GM18517 (cell line): ENCODE measurements around the gene SIPA1L3.

Experiments used
- ATAC-seq: cut with Tn5 transposase; IDR thresholded peaks from one replicate; pipeline ENCODE4 v1.9.1; 2021; ENCODE audit warnings: mild to moderate bottlenecking, moderate library complexity; ENCODE audit not compliant: unreplicated experiment

SIPA1L3 gene

DNA sequence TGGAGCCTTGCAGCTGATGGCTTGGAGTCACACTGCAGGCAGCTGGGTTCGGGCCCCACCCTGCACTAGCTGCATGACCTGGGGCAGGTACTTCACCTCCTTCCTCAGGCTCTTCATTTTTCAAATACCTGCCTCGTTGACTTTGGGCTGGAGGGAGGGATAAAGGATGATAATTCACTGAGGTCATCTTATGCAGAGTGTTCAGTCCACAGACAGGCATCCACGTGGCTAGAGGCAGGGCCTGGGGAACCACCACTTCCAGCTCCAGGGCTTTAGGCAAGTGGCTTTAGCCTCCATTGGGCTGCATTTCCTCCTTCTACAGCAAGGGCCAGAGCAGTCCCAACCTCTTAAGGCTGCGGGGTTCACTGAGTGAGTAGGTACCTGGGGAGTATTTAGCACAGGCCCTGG is 84.8 kb downstream of the SIPA1L3 start:
- ATAC-seq, result no peak

DNA sequence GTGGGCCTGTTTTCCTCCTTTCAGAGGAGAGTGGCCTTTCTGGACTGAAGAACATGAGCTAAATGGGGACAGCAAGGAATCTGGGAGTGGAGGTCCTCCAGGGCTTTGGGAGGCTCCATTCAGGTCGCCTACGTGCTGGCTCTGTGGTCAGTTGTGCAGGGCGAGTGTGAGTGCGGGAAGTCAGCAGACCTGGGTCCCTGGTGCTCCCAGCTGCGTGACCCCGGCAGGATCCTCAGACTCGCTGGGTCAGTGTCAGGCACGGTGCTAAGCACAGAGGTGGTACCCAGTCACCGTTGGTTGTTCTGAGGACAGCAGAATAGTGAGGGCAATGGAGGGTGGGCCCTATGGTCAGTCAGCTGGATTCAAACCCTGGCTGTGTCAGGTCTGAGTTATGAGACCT is 85.8 kb downstream of the SIPA1L3 start:
- ATAC-seq, result no peak

DNA sequence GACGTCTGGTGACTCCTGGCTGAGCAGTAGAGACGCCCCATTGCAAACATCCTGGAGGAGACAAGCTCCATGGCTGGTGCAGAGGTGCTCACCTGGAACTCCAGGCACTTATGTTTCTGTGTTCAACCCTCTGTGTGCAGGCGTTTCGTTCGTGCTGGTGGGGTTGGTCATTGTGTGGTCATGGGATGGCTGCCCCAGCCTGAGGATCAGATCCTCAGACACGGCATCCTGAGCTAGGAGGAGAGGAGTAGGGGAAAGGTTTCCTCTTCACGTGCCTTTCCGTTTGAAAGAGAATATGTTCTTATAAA is 87.8 kb downstream of the SIPA1L3 start:
- ATAC-seq, result no peak

DNA sequence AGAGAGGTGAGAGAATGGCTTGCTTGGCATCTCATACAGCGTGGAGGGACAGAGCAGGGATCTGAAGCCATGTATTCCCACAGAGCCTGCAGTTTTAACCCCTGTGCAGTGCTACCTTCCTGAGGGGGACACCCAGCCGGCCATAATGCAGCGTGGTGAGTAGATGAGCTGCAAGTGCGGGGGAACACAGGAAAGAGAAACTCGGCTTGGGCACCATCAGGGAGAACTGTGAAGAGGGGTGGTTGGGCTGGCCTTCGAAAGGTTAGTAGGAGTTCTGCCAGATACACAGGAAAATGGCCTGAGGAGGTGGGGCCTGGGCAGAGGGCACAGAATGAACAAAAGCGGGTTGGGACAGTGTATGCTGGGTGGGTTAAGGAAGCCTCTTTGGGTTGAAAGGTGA is 88.3 kb downstream of the SIPA1L3 start:
- ATAC-seq, result no peak

DNA sequence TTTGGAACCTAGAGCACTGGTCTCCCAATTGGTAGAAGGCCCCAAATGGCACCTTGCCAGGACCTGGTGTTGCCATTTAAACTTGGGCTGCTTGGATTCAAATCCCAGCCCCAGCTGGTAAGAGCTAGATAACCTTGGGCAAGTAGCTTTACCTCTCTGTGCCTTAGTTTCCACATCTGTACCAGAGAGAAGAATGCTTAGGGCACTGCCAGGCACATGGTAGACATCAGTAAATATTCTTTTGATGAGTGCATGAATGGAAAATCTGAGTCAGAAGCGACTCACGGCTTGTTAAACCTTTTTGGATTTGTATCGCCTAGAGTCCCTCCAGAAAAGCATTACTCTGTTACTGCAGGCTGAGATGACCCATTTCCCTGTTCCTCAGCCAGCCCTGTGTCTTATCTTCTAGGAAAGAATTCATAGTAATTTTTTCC is 90.9 kb downstream of the SIPA1L3 start:
- ATAC-seq, result no peak

DNA sequence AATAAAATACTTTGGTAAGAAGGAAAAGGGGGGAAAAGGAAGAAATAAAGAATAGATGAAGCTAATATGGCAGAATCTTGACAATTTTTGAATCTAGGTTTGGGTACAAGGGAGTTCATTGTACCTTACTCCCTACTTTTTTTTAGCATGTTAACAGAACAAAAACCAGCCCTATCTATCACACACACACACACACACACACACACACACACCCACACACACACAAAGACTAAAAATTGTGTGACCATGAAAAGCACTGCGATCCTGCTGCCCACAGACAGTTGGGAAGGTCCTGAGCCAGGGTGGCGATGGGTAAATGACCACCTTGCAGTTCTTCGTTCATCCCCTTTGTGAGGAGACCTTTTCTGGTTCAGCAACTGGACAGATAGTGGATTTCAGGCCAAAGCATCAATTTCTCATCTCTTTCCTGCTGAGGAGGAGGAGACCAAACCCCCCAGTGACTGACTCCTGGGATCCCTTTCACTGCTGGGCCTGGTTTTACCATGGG is 91.8 kb downstream of the SIPA1L3 start:
- no peak for ATAC-seq

DNA sequence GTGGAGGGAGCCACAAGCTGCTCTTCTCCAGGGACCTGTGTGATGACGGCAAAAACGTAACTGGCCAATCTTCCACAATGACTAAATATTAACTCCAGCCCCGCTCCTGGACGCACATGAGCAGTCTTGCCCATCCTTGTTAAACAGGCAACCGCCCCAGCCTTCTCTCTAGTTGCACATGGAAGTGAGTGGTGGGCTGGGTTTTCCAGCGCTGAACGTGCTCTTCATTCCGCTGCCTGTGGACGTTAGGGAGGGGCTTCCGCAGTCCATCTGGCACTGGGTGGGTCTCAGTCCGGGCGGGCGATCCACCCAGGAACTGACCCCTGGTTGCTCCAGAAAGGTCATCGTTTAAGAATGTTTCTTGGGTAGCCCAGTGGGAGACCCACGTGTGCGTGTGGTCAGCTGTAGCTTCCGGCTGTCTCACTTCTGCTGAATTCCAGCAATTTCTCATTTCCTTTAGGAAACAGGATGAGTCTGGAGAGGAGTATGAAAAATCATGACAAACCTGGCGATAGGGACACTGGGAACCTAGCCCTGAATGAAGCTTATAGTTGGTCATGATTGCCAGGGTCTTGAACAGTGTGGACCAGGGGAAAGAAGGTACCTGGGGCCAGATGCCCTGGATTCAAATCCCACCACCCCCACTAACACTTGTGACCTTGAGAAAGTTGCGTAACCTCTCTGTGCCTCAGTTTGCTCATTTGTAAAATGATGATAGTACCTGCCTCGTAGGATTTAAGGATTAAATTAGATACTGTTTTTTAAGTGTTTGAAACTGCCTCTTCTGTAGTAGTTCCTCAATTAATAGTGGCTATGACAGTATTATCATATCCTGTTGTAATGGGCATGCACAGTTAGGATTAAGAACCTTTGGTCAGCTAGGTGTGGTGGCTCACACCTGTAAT is 92.6 kb downstream of the SIPA1L3 start:
- no peak for ATAC-seq

DNA sequence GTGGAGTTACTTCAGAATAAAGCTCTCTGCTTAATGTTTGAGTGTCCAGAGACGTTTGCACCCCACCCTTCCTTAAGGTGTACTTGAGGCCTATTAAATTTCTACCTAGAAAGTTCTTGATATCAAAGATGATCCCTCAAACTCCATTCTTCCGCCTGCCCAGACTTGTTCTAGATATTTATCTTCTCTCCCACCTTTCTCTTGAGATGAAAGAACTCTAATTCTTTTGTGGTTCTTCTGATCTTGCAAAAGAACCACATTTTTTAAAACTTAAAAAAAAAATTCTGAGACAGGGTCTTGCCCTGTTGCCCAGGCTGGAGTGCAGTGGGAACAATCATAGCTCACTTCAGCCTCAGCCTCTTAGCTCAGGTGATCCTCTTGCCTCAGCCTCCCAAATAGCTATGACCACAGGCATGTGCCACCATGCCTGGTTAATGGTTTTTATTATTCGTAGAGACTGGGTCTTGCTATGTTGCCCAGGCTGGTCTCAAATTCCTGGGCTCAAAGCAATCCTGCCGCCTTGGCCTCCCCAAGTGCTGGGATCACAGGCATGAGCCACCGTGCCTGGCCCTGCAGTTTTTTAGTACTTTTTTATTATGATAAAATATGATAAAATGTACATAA is 94.3 kb downstream of the SIPA1L3 start:
- no peak for ATAC-seq

DNA sequence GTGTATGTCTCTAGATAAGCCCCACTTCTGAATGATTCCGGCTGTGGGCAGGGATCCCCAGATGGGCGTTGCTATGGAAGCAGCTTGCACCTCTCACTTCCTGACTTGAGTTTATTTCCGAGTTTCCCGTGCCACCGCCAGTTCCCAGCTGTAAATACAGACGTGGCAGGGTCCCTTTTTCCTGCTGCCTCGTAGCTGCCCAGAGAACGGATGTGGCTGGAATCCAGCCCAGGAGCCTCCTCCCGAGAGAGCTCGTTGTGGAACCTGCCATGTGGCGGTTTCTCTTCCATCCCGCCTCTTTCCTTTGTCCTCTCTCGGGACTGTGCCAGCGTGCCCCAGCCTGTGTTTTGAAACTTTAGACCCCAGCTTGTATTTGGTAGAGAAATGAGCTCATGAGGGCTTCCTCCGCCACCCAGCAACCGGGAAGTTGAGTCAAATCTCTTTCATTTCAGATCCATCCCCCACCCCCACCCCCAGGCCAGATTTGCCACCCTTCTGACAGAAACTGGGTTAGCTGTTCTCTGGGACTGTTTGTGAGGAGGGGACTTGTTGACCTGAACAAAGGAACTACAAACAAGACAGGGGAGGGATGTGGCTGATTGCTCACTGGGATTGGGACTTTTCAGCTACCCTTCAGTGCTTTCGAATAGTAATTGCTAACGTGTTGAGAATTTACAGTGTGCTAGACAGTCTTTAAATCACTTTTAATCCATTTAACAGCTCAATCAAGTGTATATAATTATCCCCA is 96.6 kb downstream of the SIPA1L3 start:
- no peak for ATAC-seq

DNA sequence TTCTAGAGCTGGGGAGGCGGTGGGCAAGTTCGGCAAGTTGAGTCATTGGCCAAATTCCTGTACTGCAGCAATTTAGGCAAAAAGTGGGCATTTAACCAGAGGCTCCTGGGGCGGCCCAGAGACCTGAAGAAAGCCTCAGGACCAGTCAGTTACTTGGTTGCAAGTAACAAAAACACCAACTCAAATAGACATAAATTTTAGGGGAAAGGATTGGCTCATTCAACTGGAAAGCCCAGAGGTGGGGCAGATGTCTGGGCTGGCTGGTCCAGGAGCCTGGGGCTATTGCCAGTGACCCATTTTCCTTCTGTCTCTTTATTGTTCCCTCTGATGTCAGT is 97.1 kb downstream of the SIPA1L3 start:
- ATAC-seq, result peak; percentile 2

DNA sequence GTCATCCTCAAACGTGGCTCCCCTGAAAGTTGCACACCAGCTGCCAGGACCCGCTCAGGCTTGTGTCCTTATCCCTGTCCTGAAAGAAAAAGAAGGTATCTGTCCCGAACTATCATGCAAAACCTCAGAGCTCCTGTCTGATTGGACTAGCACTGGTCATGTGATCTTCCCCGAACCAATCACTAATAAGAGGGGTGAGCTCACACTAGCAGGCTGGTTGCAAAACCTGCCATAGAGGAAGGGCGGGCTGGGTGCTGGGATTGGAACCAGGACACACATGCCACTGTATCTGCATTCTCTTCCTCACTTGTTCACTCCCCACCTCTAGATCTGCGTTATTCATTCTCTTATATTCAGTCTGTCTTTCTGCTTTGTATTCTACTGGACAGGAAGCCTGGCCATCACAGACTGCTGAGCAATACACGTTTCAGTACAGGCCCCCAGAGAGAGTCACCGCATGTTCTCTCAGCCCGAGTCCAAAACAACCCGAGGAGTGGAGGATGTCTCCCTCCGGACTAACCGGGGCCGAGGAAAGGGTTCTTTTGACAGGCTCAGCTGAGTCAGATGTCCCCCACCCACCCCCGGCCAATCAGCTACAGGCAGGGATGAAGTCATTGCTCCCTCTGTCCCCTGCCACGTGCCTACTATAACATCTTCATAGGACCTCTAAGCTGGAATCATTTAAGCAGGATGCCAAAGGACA is 97.7 kb downstream of the SIPA1L3 start:
- peak; percentile 71 for ATAC-seq

DNA sequence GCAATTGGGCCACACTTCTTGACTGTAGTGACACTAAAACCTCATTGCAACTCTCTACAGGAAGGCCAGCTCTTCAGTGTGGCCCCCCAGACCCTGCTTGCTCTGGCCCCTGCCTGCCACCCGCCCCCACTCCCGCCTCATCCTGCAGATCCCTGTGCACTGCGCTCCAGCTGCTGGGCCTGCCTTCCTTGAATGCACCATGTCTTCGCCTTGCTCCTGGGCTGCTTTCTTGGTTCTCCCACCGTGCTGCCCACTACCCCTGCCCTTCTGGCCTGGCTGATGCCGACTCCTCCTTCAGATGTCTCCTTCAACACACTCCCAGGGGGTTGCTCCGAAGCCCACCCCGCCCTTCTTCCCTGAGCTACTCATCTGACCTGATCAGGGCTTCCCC is 98.2 kb downstream of the SIPA1L3 start:
- no peak for ATAC-seq

DNA sequence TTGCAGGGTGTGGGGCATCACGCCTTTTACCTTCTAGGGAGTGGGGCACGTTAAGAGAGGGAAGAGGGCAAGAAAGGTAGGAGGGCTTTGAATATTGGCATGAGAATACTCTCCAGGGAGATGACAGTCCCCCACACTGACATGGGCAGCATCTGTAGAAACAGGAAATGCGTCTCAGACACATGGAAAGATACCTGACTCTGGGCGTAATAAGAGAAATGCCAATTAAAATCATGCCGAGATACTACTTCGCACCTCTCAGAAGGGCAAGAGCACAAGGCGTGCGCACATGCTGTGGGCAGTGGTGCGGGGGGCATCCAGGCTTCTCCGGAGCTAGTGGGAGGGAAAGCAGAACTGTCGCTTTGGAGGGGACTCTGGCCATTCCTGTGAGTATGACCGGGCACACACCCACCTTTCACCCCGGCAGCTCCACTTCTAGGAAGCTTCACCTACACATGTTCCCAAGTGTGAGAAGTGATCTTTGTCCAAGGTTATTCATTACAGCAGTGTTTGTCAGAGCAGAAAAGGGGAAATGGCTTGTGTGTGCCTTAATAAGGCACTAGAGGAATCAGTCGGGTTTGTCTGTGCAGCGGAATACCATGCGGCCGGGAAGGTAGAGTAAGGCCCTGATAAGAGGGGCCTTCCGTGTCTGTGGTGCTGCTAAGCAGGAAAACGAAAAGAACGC is 99.5 kb downstream of the SIPA1L3 start:
- no peak for ATAC-seq

DNA sequence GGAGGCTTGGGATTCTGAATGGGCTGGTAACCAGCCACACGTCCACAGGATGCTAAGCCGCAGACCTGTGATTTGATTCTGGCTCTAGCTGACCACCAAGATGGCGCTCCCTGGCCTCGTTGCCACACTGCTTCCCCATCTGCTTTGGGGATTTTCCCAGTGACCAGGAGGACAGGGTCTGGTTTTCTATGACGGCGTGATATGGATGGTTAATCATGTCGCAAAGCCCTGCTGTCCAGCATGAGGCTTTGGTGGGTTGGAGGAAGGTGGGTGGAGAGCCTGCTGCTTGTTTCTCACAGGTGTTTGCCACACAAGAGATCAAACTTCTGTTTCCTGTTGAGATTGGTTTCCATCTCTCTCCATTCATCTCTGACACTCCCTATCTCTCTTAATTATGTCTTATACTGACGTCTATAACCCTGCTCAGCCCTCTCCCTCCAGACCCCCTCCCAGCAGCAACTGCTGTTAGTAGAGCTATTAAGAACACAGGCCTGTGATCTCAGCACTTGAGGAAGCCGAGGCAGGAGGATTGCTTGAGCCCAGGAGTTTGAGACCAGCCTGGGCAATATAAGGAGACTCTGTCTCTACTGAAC is 102.7 kb downstream of the SIPA1L3 start:
- no peak for ATAC-seq

DNA sequence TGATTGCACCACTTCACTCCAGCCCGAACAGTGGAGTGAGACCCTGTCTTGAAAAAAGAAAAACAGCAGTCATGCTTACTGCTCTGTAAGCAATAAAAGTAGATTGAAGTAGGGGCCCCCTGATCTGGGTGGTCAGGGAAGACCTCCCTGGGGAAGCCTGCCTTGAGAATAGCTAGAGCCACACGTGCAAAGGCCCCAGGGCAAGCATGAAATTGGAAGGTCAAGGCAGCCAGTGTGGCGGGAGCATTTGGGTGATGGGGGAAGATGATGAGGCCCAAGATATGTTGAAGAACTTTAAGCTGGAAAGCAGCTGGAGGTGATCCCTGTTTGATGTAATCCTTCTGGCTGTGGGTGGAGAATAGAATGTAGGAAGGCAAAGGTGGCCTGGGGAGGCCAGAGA is 104.4 kb downstream of the SIPA1L3 start:
- ATAC-seq, result no peak

DNA sequence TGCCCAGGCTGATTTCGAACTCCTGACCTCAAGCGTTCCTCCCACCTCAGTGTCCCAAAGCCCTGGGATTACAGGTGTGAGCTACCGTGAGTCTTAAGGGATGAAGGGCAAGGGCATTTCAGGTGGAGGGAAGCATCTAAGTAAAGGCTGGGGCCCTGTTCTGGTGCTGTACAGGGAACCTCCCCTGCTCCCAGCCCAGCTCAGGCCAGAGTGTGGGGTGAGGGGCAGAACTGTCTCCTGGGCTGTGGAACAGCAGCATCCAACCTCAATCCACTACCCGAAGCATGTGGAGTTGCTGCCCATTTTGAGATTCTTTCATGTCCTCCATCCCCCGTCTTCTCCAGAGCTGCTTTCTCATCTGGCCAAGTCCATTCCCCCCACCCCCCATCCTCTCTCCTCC is 105.3 kb downstream of the SIPA1L3 start:
- ATAC-seq, result no peak

DNA sequence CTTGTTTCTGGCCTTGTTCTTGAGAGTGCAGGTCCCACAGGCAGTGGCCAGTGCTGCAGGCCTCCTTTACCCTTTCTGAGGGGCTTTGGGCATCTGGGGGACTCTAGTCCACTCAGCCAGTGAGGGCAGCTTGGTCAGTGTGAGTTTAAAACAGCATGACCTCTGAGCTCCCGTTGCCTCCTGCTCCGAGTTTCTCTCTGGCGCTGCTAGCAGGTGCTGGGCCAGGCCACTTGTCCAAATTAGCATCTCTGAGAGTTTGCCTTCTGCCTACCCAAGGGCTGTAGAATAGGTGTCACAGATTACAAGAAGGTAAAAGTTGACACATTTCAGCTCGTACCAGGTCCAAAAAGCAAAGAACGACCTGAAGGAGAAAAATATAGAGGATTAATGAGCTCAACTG is 105.9 kb downstream of the SIPA1L3 start:
- ATAC-seq, result no peak

DNA sequence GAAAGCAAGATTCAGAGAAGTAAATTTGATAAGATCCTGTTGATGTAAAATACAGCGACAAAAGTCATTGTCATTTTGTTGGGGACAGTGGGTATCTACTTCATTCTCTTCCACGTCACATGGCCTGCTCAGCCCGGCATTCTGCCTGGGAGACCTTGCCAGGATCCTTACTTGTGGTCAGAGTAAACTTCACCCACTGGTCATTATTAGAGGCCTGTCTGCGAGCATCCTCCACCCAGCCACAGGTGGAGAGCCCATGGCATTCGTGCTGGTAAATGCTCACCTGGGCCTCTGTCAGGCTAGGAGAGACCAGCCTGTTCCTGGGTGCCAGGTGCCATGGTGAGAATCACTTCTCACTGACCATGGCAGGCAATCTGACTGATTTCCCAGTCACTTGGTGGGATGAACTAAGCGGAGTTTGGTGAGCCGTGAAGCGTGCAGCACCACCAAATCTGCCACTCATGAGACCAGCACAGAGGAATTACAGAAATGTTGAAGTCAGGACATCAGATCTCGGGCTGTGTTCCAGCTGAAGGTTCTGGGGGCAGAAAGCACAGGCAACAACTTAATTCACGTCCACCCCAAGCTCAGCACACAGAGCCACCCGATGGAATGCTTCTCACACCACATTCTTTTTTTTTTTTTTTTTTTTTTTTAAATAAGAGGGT is 107.0 kb downstream of the SIPA1L3 start:
- no peak for ATAC-seq

DNA sequence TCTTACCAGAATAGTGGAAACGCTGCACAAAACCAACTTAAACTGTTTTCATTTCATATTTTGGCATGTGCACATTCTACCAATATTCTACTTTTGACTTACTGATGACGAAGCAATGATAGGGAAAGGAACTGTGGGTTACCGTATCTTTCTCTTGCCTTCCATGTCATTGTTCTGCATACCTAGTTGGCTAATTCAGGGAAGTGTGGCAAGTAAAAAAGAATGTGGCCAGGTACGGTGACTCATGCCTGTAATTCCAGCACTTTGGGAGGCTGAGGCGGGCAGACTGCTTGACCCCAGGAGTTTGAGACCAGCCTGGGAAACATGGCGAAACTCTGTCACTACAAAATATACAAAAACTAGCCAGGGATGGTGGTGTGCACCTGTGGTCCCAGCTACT is 108.2 kb downstream of the SIPA1L3 start:
- ATAC-seq, result no peak

DNA sequence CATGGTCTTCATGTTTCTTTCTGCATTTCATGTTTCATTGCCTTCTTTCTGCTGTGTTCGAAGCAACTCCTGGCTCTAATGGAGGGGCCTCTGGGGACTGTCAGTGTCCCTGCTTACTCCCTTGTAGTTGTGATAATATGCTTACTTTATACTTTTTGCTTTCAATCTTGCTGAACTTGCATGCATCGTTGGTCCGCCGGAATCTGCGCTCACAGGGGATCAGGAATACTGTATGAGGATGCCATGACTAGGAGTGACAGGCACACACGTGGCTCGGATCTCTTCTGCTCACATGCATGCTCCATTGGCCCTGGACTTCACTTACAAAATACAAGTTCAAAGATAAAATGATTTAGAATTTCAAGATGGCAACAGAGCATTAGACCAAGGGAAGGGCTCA is 108.8 kb downstream of the SIPA1L3 start:
- ATAC-seq, result no peak
